HCT116 (cell line): ENCODE data around the gene WDR37. TPM values are rescaled to one million over a fixed set of nuclear protein-coding genes. Genes with fewer than 3 reads are reported as not detected.

Experiments used
- ATAC-seq: fragments of 200-7000 bp; cut with Tn5 transposase; 2 replicates; pipeline ENCODE4 v1.9.1; 2020; ENCODE audit warnings: mild to moderate bottlenecking, moderate library complexity
- BruUV-seq: library from RNA; stranded (reverse); fragments of 400-500 nt; replicated peaks from 2 replicates; lab custom pipeline; 2021; lab: Mats Ljungman, UMichigan
- CTCF ChIA-PET: fragments of 300-600 bp; sonication (Branson Sonifier 250); formaldehyde crosslinking; loops from one replicate; lab custom pipeline; 2021; ENCODE audit warnings: antibody characterized with exemption; lab: Charles Lee
- POLR2A ChIA-PET: fragments of 300-600, 350-600 bp; sonication (Branson Sonifier 250); formaldehyde crosslinking; loops from one replicate; lab custom pipeline; 2021; ENCODE audit warnings: antibody characterized with exemption; lab: Charles Lee
- RAD21 ChIA-PET, 2 experiments: fragments of 300-600 bp; sonication (Branson Sonifier 250); formaldehyde crosslinking; loops; one replicate each; lab custom pipeline; 2023; ENCODE audit warnings: low total read pairs in 2 of 2; ENCODE audit not compliant: uncharacterized antibody in 2 of 2, unreplicated experiment in 2 of 2, low non-redundant PET in 1 of 2; lab: Charles Lee
- DNase-seq: peaks from one replicate; pipeline ENCODE4 v3.0.0-alpha.2; 2010; ENCODE audit warnings: low read depth, low spot score
- H2AFZ ChIP-seq: fragments of 200-600 bp; shearing (Covaris generic), sonication (generic); 2 replicates; pipeline ENCODE4 v1.6.1; 2017; ENCODE audit warnings: low read depth, mixed run types, mixed read lengths, antibody characterized with exemption, low read length; ENCODE audit not compliant: poor library complexity, severe bottlenecking
- H3K27ac ChIP-seq: 2 replicates; pipeline ENCODE4 v1.5.1; 2012; ENCODE audit warnings: low read depth, low read length
- H3K27me3 ChIP-seq: fragments of 200-600 bp; sonication (generic); 2 replicates; pipeline ENCODE4 v1.6.1; 2016; ENCODE audit warnings: mixed run types, low read length, mixed read lengths; ENCODE audit not compliant: insufficient read depth
- H3K36me3 ChIP-seq, 2 experiments: fragments of 200-500 bp in 1 of 2; fragments of 200-600 bp in 1 of 2; sonication (Bioruptor generic) in 1 of 2; sonication (generic) in 1 of 2; 2 replicates each; pipeline versions ENCODE4 v1.5.1 to v1.6.1; 2014 to 2016; ENCODE audit warnings: low read length in 2 of 2, inconsistent platforms in 1 of 2, mixed read lengths in 1 of 2, mixed run types in 1 of 2; ENCODE audit not compliant: insufficient read depth in 2 of 2, control insufficient read depth in 1 of 2
- H3K4me1 ChIP-seq, 2 experiments: fragments of 200-600 bp in 1 of 2; sonication (generic) in 1 of 2; 2 replicates each; pipeline versions ENCODE4 v1.5.1 to v1.6.1; 2012 to 2017; ENCODE audit warnings: low read length in 2 of 2, inconsistent platforms in 1 of 2, mild to moderate bottlenecking in 1 of 2, mixed read lengths in 1 of 2, mixed run types in 1 of 2, moderate library complexity in 1 of 2; ENCODE audit not compliant: insufficient read depth in 2 of 2, control insufficient read depth in 1 of 2
- H3K4me2 ChIP-seq: fragments of 200-600 bp; sonication (generic); 2 replicates; pipeline ENCODE4 v1.6.1; 2017; ENCODE audit warnings: mixed run types, low read length, mixed read lengths
- H3K4me3 ChIP-seq, 2 experiments: fragments of 200-600 bp in 1 of 2; sonication (generic) in 1 of 2; replicated peaks in 1 of 2; 2 replicates each; pipeline ENCODE4 v1.5.1; 2011 to 2016; ENCODE audit warnings: low read length in 2 of 2, control low read depth in 1 of 2, low read depth in 1 of 2, mild to moderate bottlenecking in 1 of 2, mixed read lengths in 1 of 2, mixed run types in 1 of 2
- H3K79me2 ChIP-seq: fragments of 200-600 bp; sonication (generic); 2 replicates; pipeline ENCODE4 v1.6.1; 2017; ENCODE audit warnings: mild to moderate bottlenecking, mixed run types, low read length, moderate library complexity, mixed read lengths; ENCODE audit not compliant: insufficient read depth
- H3K9ac ChIP-seq: fragments of 200-600 bp; sonication (generic); 2 replicates; pipeline ENCODE4 v1.6.1; 2016; ENCODE audit warnings: low read length, mixed read lengths
- H3K9me2 ChIP-seq: fragments of 200-600 bp; sonication (generic), shearing (Covaris generic); 2 replicates; pipeline ENCODE4 v1.6.1; 2017; ENCODE audit warnings: mixed run types, mild to moderate bottlenecking, moderate library complexity; ENCODE audit not compliant: insufficient read depth
- H3K9me3 ChIP-seq, 2 experiments: fragments of 200-500 bp in 1 of 2; fragments of 200-600 bp in 1 of 2; sonication (Bioruptor generic) in 1 of 2; sonication (generic) in 1 of 2; 2 replicates each; pipeline ENCODE4 v1.6.1; 2014 to 2017; ENCODE audit warnings: low read length in 2 of 2, mixed read lengths in 2 of 2, inconsistent platforms in 1 of 2, low read depth in 1 of 2, mild to moderate bottlenecking in 1 of 2, mixed run types in 1 of 2, moderate library complexity in 1 of 2; ENCODE audit not compliant: control insufficient read depth in 1 of 2, insufficient read depth in 1 of 2
- H4K20me1 ChIP-seq: fragments of 200-600 bp; sonication (generic), shearing (Covaris generic); 2 replicates; pipeline ENCODE4 v1.6.1; 2017; ENCODE audit warnings: mixed run types, mild to moderate bottlenecking, moderate library complexity; ENCODE audit not compliant: insufficient read depth
- ATF3 ChIP-seq: IDR thresholded peaks from 2 replicates; pipeline ENCODE4 v1.6.1; 2012
- CBX3 ChIP-seq: IDR thresholded peaks from 2 replicates; pipeline ENCODE4 v1.6.1; 2012; ENCODE audit warnings: low read depth
- CEBPB ChIP-seq: IDR thresholded peaks from 2 replicates; pipeline ENCODE4 v1.6.1; 2012; ENCODE audit warnings: low read depth
- ELF1 ChIP-seq: IDR thresholded peaks from 2 replicates; pipeline ENCODE4 v1.6.1; 2012; ENCODE audit warnings: low read depth, borderline replicate concordance
- EZH2phosphoT487 ChIP-seq: fragments of 200-600 bp; IDR thresholded peaks from 2 replicates; pipeline ENCODE4 v1.6.1; 2018; ENCODE audit warnings: antibody characterized with exemption, borderline replicate concordance
- FOSL1 ChIP-seq: IDR thresholded peaks from 2 replicates; pipeline ENCODE4 v1.6.1; 2012; ENCODE audit warnings: low read depth
- JUND ChIP-seq: IDR thresholded peaks from 2 replicates; pipeline ENCODE4 v1.6.1; 2012
- MAX ChIP-seq: IDR thresholded peaks from 2 replicates; pipeline ENCODE4 v1.6.1; 2012
- POLR2A ChIP-seq: IDR thresholded peaks from 2 replicates; pipeline ENCODE4 v1.7.0; 2011; ENCODE audit warnings: borderline replicate concordance; ENCODE audit not compliant: insufficient read depth, insufficient read length; ENCODE audit errors: extremely low read depth
- RAD21 ChIP-seq: IDR thresholded peaks from 2 replicates; pipeline ENCODE4 v1.6.1; 2012; ENCODE audit warnings: low read depth, mild to moderate bottlenecking
- SP1 ChIP-seq: IDR thresholded peaks from 2 replicates; pipeline ENCODE4 v1.6.1; 2012; ENCODE audit warnings: low read depth
- SRF ChIP-seq: IDR thresholded peaks from 2 replicates; pipeline ENCODE4 v1.6.1; 2012; ENCODE audit warnings: low read depth
- ZBTB33 ChIP-seq: IDR thresholded peaks from 2 replicates; pipeline ENCODE4 v1.6.1; 2011; ENCODE audit warnings: mild to moderate bottlenecking, low read length, moderate library complexity; ENCODE audit not compliant: insufficient replicate concordance; ENCODE audit errors: extremely low read depth
- ZFX ChIP-seq: fragments of 450-650 bp; IDR thresholded peaks from 2 replicates; pipeline ENCODE4 v1.6.1; 2017
- ZNF274 ChIP-seq: fragments of 200-500 bp; sonication (Bioruptor generic); IDR thresholded peaks from 2 replicates; pipeline ENCODE4 v1.6.1; 2014; ENCODE audit warnings: mild to moderate bottlenecking, low read depth, low read length, inconsistent platforms
- intact Hi-C: fragments of 100-400 bp; cut with micrococcal nuclease; formaldehyde crosslinking; loops from 2 replicates; pipeline ENCODE4 v1.10.0; 2022
- total RNA-seq: library from RNA; stranded (reverse); gene quantifications from one replicate; pipeline ENCODE4 v1.2.1, GENCODE V29; 2021; ENCODE audit not compliant: unreplicated experiment

Gene WDR37
- total RNA-seq, 1 experiment from 2014 or later, result 9.1 TPM

GRCh38 chr10:1114315-1114714 is 58.1 kb downstream of the WDR37 start:
- DNase-seq (no peak), ATAC-seq (no peak)
- CTCF ChIA-PET, result no interaction called here
- Histone ChIP-seq H3K27ac (no peak overlapping the region), H3K9ac (no peak overlapping the region), H3K79me2 (no peaks in the 10 kb centered on the region), H3K4me1 (peaks cover 11 to 16% of the 10 kb centered on the region in 2 experiments), H3K9me3 (no peaks in the 10 kb centered on the region), H3K4me3 (no peak overlapping the region), H2AFZ (no peak overlapping the region), H3K27me3 (no peaks in the 10 kb centered on the region), H3K4me2 (no peak overlapping the region), H4K20me1 (no peaks in the 10 kb centered on the region), H3K9me2 (no peaks in the 10 kb centered on the region)
- RAD21 ChIA-PET, result no interaction called here
- intact Hi-C loops, result loop anchor here (5.0 kb wide), 1 partner anchor 253 kb away; no protein-coding TSS in a partner anchor
- no TSS peak for BruUV-seq
- POLR2A ChIA-PET, result no interaction called here
- no peak for TF ChIP-seq EZH2phosphoT487
- TF ChIP-seq ATF3, result no peak
- TF ChIP-seq RAD21, result no peak
- TF ChIP-seq POLR2A, result no peak
- no peak for TF ChIP-seq SP1
- TF ChIP-seq JUND, result no peak
- no peak for TF ChIP-seq FOSL1
- TF ChIP-seq CBX3, result no peak
- no peak for TF ChIP-seq CEBPB
- no peak for TF ChIP-seq MAX
- no peak for TF ChIP-seq ZNF274
- no peak for TF ChIP-seq SRF
- TF ChIP-seq ZBTB33, result no peak
- TF ChIP-seq ELF1, result no peak
- TF ChIP-seq ZFX, result no peak
- TF ChIP-seq, all 23 proteins: peak for 0
- H3K36me3 ChIP-seq, result no peaks in the 10 kb centered on the region; a peak in 1 of 4 replicates
